ENCODE data around the gene INSC.

DNA sequence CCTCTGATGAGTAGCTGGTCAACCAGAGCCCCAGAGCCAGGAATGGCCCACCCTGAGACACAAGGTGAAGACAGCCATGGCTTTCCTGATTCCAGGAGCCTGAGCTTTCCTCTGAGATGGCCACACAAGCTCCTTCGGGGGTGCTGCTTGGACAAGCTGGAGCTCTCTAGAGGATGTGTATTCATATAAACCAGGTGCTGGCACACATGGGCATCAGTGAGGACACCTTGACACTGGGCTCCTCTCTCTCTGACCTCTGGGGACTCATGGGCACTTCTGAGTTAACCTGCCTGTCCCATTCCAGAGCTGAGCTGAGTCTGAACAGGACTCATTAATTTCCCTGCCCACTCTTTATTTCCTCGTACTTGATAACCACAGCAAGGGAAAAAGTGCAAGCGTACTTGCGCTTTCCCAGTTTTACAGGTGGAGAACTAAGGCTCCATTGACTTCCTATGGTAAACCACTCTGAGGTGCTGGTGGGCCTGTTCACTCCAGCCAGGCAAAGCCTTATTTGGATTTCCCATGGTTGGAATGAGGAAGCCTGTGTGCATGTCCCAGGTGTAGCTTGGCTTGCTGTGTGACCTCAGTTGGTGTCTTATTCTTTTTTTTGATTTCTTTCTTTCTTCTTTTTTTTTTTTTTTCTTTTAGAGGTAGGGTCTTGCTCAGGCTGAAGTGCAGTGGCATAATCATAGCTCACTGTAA, 25.4 kb downstream of the INSC start:
- TF ChIP-seq KLF16 (CRISPR knock-in tag; IDR thresholded peaks at IDR 0.05), result no peak
- no peak for TF ChIP-seq TBP (CRISPR knock-in tag; IDR thresholded peaks at IDR 0.05)
- TF ChIP-seq, protein P1, sequence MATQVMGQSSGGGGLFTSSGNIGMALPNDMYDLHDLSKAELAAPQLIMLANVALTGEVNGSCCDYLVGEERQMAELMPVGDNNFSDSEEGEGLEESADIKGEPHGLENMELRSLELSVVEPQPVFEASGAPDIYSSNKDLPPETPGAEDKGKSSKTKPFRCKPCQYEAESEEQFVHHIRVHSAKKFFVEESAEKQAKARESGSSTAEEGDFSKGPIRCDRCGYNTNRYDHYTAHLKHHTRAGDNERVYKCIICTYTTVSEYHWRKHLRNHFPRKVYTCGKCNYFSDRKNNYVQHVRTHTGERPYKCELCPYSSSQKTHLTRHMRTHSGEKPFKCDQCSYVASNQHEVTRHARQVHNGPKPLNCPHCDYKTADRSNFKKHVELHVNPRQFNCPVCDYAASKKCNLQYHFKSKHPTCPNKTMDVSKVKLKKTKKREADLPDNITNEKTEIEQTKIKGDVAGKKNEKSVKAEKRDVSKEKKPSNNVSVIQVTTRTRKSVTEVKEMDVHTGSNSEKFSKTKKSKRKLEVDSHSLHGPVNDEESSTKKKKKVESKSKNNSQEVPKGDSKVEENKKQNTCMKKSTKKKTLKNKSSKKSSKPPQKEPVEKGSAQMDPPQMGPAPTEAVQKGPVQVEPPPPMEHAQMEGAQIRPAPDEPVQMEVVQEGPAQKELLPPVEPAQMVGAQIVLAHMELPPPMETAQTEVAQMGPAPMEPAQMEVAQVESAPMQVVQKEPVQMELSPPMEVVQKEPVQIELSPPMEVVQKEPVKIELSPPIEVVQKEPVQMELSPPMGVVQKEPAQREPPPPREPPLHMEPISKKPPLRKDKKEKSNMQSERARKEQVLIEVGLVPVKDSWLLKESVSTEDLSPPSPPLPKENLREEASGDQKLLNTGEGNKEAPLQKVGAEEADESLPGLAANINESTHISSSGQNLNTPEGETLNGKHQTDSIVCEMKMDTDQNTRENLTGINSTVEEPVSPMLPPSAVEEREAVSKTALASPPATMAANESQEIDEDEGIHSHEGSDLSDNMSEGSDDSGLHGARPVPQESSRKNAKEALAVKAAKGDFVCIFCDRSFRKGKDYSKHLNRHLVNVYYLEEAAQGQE (IDR thresholded peaks at IDR 0.05; ENCODE audit: borderline replicate concordance in 1 of 2, low read depth in 1 of 2, low read length in 2 of 2), result no peak
- no peak for TF ChIP-seq POLR2AphosphoS5 (IDR thresholded peaks at IDR 0.05; ENCODE audit: low read depth, low read length)
- TF ChIP-seq, protein P2, sequence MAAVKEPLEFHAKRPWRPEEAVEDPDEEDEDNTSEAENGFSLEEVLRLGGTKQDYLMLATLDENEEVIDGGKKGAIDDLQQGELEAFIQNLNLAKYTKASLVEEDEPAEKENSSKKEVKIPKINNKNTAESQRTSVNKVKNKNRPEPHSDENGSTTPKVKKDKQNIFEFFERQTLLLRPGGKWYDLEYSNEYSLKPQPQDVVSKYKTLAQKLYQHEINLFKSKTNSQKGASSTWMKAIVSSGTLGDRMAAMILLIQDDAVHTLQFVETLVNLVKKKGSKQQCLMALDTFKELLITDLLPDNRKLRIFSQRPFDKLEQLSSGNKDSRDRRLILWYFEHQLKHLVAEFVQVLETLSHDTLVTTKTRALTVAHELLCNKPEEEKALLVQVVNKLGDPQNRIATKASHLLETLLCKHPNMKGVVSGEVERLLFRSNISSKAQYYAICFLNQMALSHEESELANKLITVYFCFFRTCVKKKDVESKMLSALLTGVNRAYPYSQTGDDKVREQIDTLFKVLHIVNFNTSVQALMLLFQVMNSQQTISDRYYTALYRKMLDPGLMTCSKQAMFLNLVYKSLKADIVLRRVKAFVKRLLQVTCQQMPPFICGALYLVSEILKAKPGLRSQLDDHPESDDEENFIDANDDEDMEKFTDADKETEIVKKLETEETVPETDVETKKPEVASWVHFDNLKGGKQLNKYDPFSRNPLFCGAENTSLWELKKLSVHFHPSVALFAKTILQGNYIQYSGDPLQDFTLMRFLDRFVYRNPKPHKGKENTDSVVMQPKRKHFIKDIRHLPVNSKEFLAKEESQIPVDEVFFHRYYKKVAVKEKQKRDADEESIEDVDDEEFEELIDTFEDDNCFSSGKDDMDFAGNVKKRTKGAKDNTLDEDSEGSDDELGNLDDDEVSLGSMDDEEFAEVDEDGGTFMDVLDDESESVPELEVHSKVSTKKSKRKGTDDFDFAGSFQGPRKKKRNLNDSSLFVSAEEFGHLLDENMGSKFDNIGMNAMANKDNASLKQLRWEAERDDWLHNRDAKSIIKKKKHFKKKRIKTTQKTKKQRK (IDR thresholded peaks at IDR 0.05; ENCODE audit: low read length), result no peak
- TF ChIP-seq, protein P3, sequence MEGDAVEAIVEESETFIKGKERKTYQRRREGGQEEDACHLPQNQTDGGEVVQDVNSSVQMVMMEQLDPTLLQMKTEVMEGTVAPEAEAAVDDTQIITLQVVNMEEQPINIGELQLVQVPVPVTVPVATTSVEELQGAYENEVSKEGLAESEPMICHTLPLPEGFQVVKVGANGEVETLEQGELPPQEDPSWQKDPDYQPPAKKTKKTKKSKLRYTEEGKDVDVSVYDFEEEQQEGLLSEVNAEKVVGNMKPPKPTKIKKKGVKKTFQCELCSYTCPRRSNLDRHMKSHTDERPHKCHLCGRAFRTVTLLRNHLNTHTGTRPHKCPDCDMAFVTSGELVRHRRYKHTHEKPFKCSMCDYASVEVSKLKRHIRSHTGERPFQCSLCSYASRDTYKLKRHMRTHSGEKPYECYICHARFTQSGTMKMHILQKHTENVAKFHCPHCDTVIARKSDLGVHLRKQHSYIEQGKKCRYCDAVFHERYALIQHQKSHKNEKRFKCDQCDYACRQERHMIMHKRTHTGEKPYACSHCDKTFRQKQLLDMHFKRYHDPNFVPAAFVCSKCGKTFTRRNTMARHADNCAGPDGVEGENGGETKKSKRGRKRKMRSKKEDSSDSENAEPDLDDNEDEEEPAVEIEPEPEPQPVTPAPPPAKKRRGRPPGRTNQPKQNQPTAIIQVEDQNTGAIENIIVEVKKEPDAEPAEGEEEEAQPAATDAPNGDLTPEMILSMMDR (CRISPR knock-in tag; IDR thresholded peaks at IDR 0.05), result no peak
- no peak for TF ChIP-seq SMAD3 (CRISPR knock-in tag; IDR thresholded peaks at IDR 0.05)
- TF ChIP-seq NR3C1 (CRISPR knock-in tag; IDR thresholded peaks at IDR 0.05), result no peak
- no peak for TF ChIP-seq ETV6 (CRISPR knock-in tag; conservative IDR thresholded peaks at IDR 0.05)
- TF ChIP-seq, protein P4, sequence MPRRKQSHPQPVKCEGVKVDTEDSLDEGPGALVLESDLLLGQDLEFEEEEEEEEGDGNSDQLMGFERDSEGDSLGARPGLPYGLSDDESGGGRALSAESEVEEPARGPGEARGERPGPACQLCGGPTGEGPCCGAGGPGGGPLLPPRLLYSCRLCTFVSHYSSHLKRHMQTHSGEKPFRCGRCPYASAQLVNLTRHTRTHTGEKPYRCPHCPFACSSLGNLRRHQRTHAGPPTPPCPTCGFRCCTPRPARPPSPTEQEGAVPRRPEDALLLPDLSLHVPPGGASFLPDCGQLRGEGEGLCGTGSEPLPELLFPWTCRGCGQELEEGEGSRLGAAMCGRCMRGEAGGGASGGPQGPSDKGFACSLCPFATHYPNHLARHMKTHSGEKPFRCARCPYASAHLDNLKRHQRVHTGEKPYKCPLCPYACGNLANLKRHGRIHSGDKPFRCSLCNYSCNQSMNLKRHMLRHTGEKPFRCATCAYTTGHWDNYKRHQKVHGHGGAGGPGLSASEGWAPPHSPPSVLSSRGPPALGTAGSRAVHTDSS (CRISPR knock-in tag; conservative IDR thresholded peaks at IDR 0.05), result no peak
- TF ChIP-seq SRF (IDR thresholded peaks at IDR 0.05; ENCODE audit: low read depth, low read length), result no peak
- TF ChIP-seq, protein P5, sequence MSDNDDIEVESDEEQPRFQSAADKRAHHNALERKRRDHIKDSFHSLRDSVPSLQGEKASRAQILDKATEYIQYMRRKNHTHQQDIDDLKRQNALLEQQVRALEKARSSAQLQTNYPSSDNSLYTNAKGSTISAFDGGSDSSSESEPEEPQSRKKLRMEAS (IDR thresholded peaks at IDR 0.05), result no peak
- no peak for TF ChIP-seq JARID2 (CRISPR knock-in tag; IDR thresholded peaks at IDR 0.05; ENCODE audit: insufficient replicate concordance)
- TF ChIP-seq ZNF17 (CRISPR knock-in tag; IDR thresholded peaks at IDR 0.05), result no peak

Measured in HepG2 (cell line).